Occipital lobe (tissue), 2 donors: ENCODE results near the gene DLG3. TPM values are rescaled to one million over a fixed set of nuclear protein-coding genes. Genes with fewer than 3 reads are reported as not detected.

Experiments used
- DNase-seq: peaks from one replicate; lab custom pipeline; 2025; lab: John Stamatoyannopoulos, UW
- total RNA-seq: library from RNA; depleted of rRNA; stranded (reverse); fragments of >200 nt; gene quantifications from one replicate; pipeline ENCODE4 v1.2.3, GENCODE V29; 2014

Gene DLG3
- total RNA-seq, 1 donor from 2014 or later, result 84.1 TPM

- no peak for DNase-seq
Observed at GRCh38 chrX:70437921-70438665, 6.5 kb upstream of the DLG3 start.

- no peak for DNase-seq
Observed at GRCh38 chrX:70439016-70439415, 5.6 kb upstream of the DLG3 start.

GRCh38 chrX:70442224-70442623, 2.4 kb upstream of the DLG3 start:
- no peak for DNase-seq

GRCh38 chrX:70444946-70445656, 466 bp downstream of the DLG3 start:
- DNase-seq, result no peak

GRCh38 chrX:70445951-70446350, 1.3 kb downstream of the DLG3 start:
- DNase-seq, result peak; percentile 14

GRCh38 chrX:70446380-70447350, 2.0 kb downstream of the DLG3 start:
- no peak for DNase-seq

- no peak for DNase-seq
Observed at GRCh38 chrX:70449457-70449966, 4.9 kb downstream of the DLG3 start.

- DNase-seq, result peak; percentile 8
Observed at GRCh38 chrX:70452143-70452733, 7.6 kb downstream of the DLG3 start.

GRCh38 chrX:70453024-70453618, 8.5 kb downstream of the DLG3 start:
- DNase-seq, result no peak

GRCh38 chrX:70454441-70455365, 10.1 kb downstream of the DLG3 start:
- no peak for DNase-seq

- no peak for DNase-seq
Observed at GRCh38 chrX:70455366-70456202, 10.9 kb downstream of the DLG3 start.

GRCh38 chrX:70456256-70456655, 11.6 kb downstream of the DLG3 start:
- DNase-seq, result no peak

- DNase-seq, result no peak
Observed at GRCh38 chrX:70461026-70461425, 16.4 kb downstream of the DLG3 start.

GRCh38 chrX:70464051-70464450, 19.4 kb downstream of the DLG3 start:
- no peak for DNase-seq

GRCh38 chrX:70466968-70467367, 22.3 kb downstream of the DLG3 start:
- no peak for DNase-seq

GRCh38 chrX:70468709-70469108, 24.1 kb downstream of the DLG3 start:
- DNase-seq, result no peak

- DNase-seq, result no peak
Observed at GRCh38 chrX:70470850-70471289, 26.2 kb downstream of the DLG3 start.

GRCh38 chrX:70476166-70476933, 31.7 kb downstream of the DLG3 start:
- no peak for DNase-seq
